GM12892 (cell line): Measurements from ENCODE around the gene SPESP1.

Source experiments
- POLR2A ChIP-seq: IDR thresholded peaks from 2 replicates; pipeline ENCODE4 v1.6.1; 2011; ENCODE audit warnings: low read depth, low read length, control low read depth
- POLR2AphosphoS5 ChIP-seq: IDR thresholded peaks from 2 replicates; pipeline ENCODE4 v1.6.1; 2011; ENCODE audit warnings: low read depth, low read length, control low read depth
- TAF1 ChIP-seq: IDR thresholded peaks from 2 replicates; pipeline ENCODE4 v1.6.1; 2011; ENCODE audit warnings: low read depth, mild to moderate bottlenecking, control low read depth, low read length, borderline replicate concordance

GRCh38 chr15:68990992-68991500 is 60.7 kb downstream of the SPESP1 start:
- TF ChIP-seq TAF1 = no peak
- TF ChIP-seq POLR2A = no peak
- no peak for TF ChIP-seq POLR2AphosphoS5
